ENCODE results near the gene DDX10. TPM values are rescaled to one million over a fixed set of nuclear protein-coding genes. Genes with fewer than 3 reads are reported as not detected.

Gene DDX10
- total and polyA plus RNA-seq, 10 donors = 17.5 to 39.3 (median 23.0) TPM

- no peak overlapping the region for H3K4me3 ChIP-seq
- no peaks in the 10 kb centered on the region for H3K9me3 ChIP-seq
- intact Hi-C loops (cut with DNase I; ENCODE audit: low total_unique reads) = loop anchor here (10.0 kb wide), 2 partner anchors 540 to 650 kb away; partner anchors contain the start of gene CUL5
- TF ChIP-seq POLR2AphosphoS5 (IDR thresholded peaks at IDR 0.05) (no peak), CTCF (IDR thresholded peaks at IDR 0.05 in 8 of 11, conservative IDR thresholded peaks at IDR 0.05 in 3 of 11) (peak in 6 of 11 experiments; percentile 20 to 40 (median 23))
- H3K4me1 ChIP-seq = no peaks in the 10 kb centered on the region
- H3K27me3 ChIP-seq (replicated peaks in 1 of 7) = no peaks in the 10 kb centered on the region
- no peaks in the 10 kb centered on the region for H3K36me3 ChIP-seq
- 75 to 82% (median 78%) methylated on average over 5 of the region's 5 CpGs for WGBS, 5 donors
- no peak overlapping the region for H3K27ac ChIP-seq
- DNase-seq = no peak
Observed at GRCh38 chr11:108654994-108655631, 9.8 kb upstream of the DDX10 start.

- H3K4me1 ChIP-seq = peaks cover 18 to 33% (median 31%) of the 10 kb centered on the region in 6 donors
- WGBS, 5 donors = 69 to 87% (median 83%) methylated on average over 4 of the region's 4 CpGs
- H3K27me3 ChIP-seq (replicated peaks in 1 of 7) = no peaks in the 10 kb centered on the region
- H3K36me3 ChIP-seq = no peaks in the 10 kb centered on the region
- no peak overlapping the region for H3K27ac ChIP-seq
- H3K9me3 ChIP-seq = no peaks in the 10 kb centered on the region
- intact Hi-C loops (cut with DNase I; ENCODE audit: low total_unique reads) = no loop called here
- DNase-seq = no peak
- no peak overlapping the region for H3K4me3 ChIP-seq
- no peak for TF ChIP-seq POLR2AphosphoS5 (IDR thresholded peaks at IDR 0.05)
- no peak for TF ChIP-seq CTCF (IDR thresholded peaks at IDR 0.05 in 8 of 11, conservative IDR thresholded peaks at IDR 0.05 in 3 of 11)
- TF ChIP-seq POLR2A (IDR thresholded peaks at IDR 0.05) = no peak
Observed at GRCh38 chr11:108662700-108663099, 2.2 kb upstream of the DDX10 start.

GRCh38 chr11:108663154-108663877 lies 1.6 kb upstream of the DDX10 start:
- Histone ChIP-seq H3K9me3 (no peaks in the 10 kb centered on the region), H3K4me3 (no peak overlapping the region), H3K36me3 (peaks cover 0 to 3% (median 0%) of the 10 kb centered on the region in 6 donors), H3K4me1 (peaks cover 18 to 38% (median 34%) of the 10 kb centered on the region in 6 donors), H3K27me3 (replicated peaks in 1 of 7) (no peaks in the 10 kb centered on the region), H3K27ac (no peak overlapping the region)
- no peak for TF ChIP-seq POLR2AphosphoS5 (IDR thresholded peaks at IDR 0.05)
- TF ChIP-seq POLR2A (IDR thresholded peaks at IDR 0.05) = no peak
- no peak for TF ChIP-seq CTCF (IDR thresholded peaks at IDR 0.05 in 8 of 11, conservative IDR thresholded peaks at IDR 0.05 in 3 of 11)
- WGBS, 5 donors = 54 to 82% (median 76%) methylated on average over 5 of the region's 5 CpGs
- intact Hi-C loops (cut with DNase I; ENCODE audit: low total_unique reads) = no loop called here
- no peak for DNase-seq

- H3K4me3 ChIP-seq = peak overlapping the region in 3 of 8 donors; percentile 72 to 88 (median 83)
- intact Hi-C loops (cut with DNase I; ENCODE audit: low total_unique reads) = no loop called here
- WGBS, 5 donors = 89 to 97% (median 92%) methylated on average over 7 of the region's 7 CpGs
Observed at GRCh38 chr11:108666373-108666772, 1.5 kb downstream of the DDX10 start.

More at GRCh38 chr11:108666373-108666772, 1.5 kb downstream of the DDX10 start:
- TF ChIP-seq CTCF (IDR thresholded peaks at IDR 0.05 in 8 of 11, conservative IDR thresholded peaks at IDR 0.05 in 3 of 11) = no peak
- no peak for TF ChIP-seq POLR2A (IDR thresholded peaks at IDR 0.05)
- TF ChIP-seq POLR2AphosphoS5 (IDR thresholded peaks at IDR 0.05) = no peak
- H3K9me3 ChIP-seq = no peaks in the 10 kb centered on the region
- H3K36me3 ChIP-seq = peaks cover 0 to 22% (median 0%) of the 10 kb centered on the region in 6 donors
- H3K27me3 ChIP-seq (replicated peaks in 1 of 7) = no peaks in the 10 kb centered on the region
- H3K4me1 ChIP-seq = peaks cover 18 to 47% (median 36%) of the 10 kb centered on the region in 6 donors
- no peak overlapping the region for H3K27ac ChIP-seq
- no peak for DNase-seq

Measured in spleen (tissue), 11 donors.